Cardiac muscle cell (in vitro differentiated cells and primary cell): ENCODE results near the gene AGPAT3. TPM values are rescaled to one million over a fixed set of nuclear protein-coding genes. Genes with fewer than 3 reads are reported as not detected.
"Not testable (repeated sequence)": the region's sequence is repeated elsewhere in the genome, so short reads cannot be mapped to it uniquely, and the experiment has no call there.

Source experiments
- DNase-seq, 2 donors: peaks; one replicate each; pipeline versions ENCODE4 v3.0.0 to v3.0.0-alpha.2; 2010 to 2017; ENCODE audit warnings: low read depth in 1 of 2, low spot score in 1 of 2
- H3K27ac ChIP-seq: fragments of 200-600 bp; sonication (generic); 2 replicates; pipeline ENCODE4 v1.5.1; 2016
- H3K27me3 ChIP-seq: fragments of 200-600 bp; sonication (generic); 2 replicates; pipeline ENCODE4 v1.6.0; 2016; ENCODE audit warnings: control low read depth
- H3K36me3 ChIP-seq: fragments of 200-600 bp; sonication (generic); 2 replicates; pipeline ENCODE4 v1.5.1; 2016; ENCODE audit warnings: control low read depth
- H3K4me1 ChIP-seq: fragments of 200-600 bp; sonication (generic); 2 replicates; pipeline ENCODE4 v1.8.1; 2017; ENCODE audit warnings: low read depth, mild to moderate bottlenecking, mixed run types
- H3K4me3 ChIP-seq: fragments of 200-600 bp; sonication (generic); 2 replicates; pipeline ENCODE4 v1.5.1; 2016; ENCODE audit warnings: mild to moderate bottlenecking
- H3K9me3 ChIP-seq: fragments of 200-600 bp; sonication (generic); 2 replicates; pipeline ENCODE4 v1.5.1; 2017; ENCODE audit warnings: low read depth, mild to moderate bottlenecking, control low read depth
- polyA plus RNA-seq: library from polyadenylated mRNA; unstranded; fragments of >200 nt; fragmentation: Nextera tagmentation; extraction: Ambion mirVana; gene quantifications from 2 replicates; pipeline ENCODE4 v1.2.1, GENCODE V29; 2016
- total RNA-seq: library from RNA; depleted of rRNA; stranded (reverse); fragments of >200 nt; gene quantifications from 2 replicates; pipeline ENCODE4 v1.2.3, GENCODE V29; 2016
- TF ChIP-seq, protein P1 (sequence below): IDR thresholded peaks from 2 replicates; pipeline ENCODE4 v1.5.1; 2012; ENCODE audit warnings: low read depth, mild to moderate bottlenecking, low read length

The AGPAT3 gene
- total and polyA plus RNA-seq, 2 experiments from 2014 or later = 12.4 to 23.6 TPM

GRCh38 chr21:43895196-43895595 is 30.2 kb downstream of the AGPAT3 start:
- no peaks in the 10 kb centered on the region for H3K4me1 ChIP-seq
- H3K27me3 ChIP-seq = no peaks in the 10 kb centered on the region
- H3K36me3 ChIP-seq = no peaks in the 10 kb centered on the region
- no peak for DNase-seq
- no peak overlapping the region for H3K4me3 ChIP-seq
- TF ChIP-seq, protein P1, sequence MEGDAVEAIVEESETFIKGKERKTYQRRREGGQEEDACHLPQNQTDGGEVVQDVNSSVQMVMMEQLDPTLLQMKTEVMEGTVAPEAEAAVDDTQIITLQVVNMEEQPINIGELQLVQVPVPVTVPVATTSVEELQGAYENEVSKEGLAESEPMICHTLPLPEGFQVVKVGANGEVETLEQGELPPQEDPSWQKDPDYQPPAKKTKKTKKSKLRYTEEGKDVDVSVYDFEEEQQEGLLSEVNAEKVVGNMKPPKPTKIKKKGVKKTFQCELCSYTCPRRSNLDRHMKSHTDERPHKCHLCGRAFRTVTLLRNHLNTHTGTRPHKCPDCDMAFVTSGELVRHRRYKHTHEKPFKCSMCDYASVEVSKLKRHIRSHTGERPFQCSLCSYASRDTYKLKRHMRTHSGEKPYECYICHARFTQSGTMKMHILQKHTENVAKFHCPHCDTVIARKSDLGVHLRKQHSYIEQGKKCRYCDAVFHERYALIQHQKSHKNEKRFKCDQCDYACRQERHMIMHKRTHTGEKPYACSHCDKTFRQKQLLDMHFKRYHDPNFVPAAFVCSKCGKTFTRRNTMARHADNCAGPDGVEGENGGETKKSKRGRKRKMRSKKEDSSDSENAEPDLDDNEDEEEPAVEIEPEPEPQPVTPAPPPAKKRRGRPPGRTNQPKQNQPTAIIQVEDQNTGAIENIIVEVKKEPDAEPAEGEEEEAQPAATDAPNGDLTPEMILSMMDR = no peak
- no peaks in the 10 kb centered on the region for H3K9me3 ChIP-seq
- H3K27ac ChIP-seq = no peak overlapping the region

- DNase-seq = not testable (repeated sequence)
Measured at GRCh38 chr21:43896696-43897299, 31.8 kb downstream of the AGPAT3 start.

DNA sequence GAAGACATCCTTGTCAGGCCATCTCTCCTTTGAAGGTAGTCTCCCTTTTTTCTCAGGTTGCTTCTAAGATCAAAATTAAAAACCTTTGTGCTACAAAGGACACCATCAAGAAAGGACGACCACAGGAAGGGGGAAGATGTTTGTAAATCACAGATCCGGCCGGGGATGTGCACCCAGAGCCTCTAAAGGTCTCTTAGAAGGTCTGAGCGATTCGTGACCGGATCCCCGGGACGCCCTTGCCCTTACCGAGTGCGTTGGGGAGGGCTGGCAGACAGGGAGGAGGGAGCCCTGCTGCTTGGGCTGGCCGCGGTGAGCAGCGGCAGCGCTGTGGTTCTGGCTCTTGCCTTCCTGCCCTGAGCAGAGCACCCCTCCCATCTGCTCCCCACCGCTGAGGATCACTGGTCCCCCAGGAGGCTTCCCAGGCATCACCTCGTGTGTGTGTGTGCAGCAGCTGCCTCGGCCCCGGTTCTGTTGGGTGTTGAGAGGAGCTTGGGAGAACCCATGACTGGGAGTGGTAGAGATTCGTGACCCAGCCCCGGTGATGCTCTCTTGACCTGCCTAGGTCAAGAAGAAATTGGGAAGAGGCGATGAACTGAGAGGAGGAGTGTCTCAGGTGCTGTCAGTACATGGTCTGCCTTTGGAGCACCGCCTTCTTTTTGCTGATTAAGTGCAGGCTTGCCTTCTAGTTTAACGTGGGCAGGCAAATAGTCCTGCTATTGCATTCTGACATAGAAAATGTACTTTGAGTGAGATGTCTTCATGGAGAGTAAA is 34.5 kb downstream of the AGPAT3 start:
- H3K27me3 ChIP-seq = no peaks in the 10 kb centered on the region
- no peaks in the 10 kb centered on the region for H3K9me3 ChIP-seq
- no peak overlapping the region for H3K27ac ChIP-seq
- TF ChIP-seq, protein P1 = no peak
- no peak for DNase-seq
- H3K4me1 ChIP-seq = no peaks in the 10 kb centered on the region
- H3K36me3 ChIP-seq = no peaks in the 10 kb centered on the region
- no peak overlapping the region for H3K4me3 ChIP-seq

More at GRCh38 chr21:43896696-43897299, 31.8 kb downstream of the AGPAT3 start:
- H3K27ac ChIP-seq, H3K4me1 ChIP-seq, H3K36me3 ChIP-seq, H3K4me3 ChIP-seq, H3K9me3 ChIP-seq, H3K27me3 ChIP-seq: not testable (repeated sequence)

- no peaks in the 10 kb centered on the region for H3K9me3 ChIP-seq
- no peaks in the 10 kb centered on the region for H3K4me1 ChIP-seq
- H3K27ac ChIP-seq = no peak overlapping the region
- H3K4me3 ChIP-seq = no peak overlapping the region
- H3K27me3 ChIP-seq = no peaks in the 10 kb centered on the region
- TF ChIP-seq, protein P1 = no peak
- DNase-seq = no peak
- no peaks in the 10 kb centered on the region for H3K36me3 ChIP-seq
Measured at GRCh38 chr21:43900078-43900385, 35.0 kb downstream of the AGPAT3 start.

GRCh38 chr21:43900690-43901089 is 35.7 kb downstream of the AGPAT3 start:
- Histone ChIP-seq H3K9me3 (no peaks in the 10 kb centered on the region), H3K4me3 (no peak overlapping the region), H3K4me1 (no peaks in the 10 kb centered on the region), H3K27me3 (no peaks in the 10 kb centered on the region), H3K36me3 (no peaks in the 10 kb centered on the region), H3K27ac (no peak overlapping the region)
- DNase-seq = no peak
- TF ChIP-seq, protein P1 = no peak

DNA sequence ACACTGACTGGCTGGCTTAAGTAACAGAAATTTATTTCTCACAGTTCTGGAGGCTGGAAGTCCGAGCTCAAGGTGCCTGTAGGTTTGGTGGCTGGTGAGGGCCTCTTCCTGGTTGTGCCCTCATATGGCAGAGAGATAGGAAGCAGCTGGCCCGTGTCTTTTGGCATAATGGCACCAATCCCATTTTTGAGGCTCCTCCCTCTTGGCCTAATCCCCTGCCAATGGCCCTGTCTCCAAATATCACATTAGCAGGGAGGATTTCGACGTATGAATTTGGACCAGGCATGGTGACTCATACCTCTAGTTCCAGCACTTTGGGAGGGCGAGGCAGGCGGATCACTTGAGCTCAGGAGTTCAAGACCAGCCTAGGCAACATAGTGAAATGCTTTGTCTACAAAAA is 37.4 kb downstream of the AGPAT3 start:
- TF ChIP-seq, protein P1 = no peak
- Histone ChIP-seq H3K27me3 (no peaks in the 10 kb centered on the region), H3K4me1 (no peaks in the 10 kb centered on the region), H3K9me3 (no peaks in the 10 kb centered on the region), H3K4me3 (no peak overlapping the region), H3K36me3 (no peaks in the 10 kb centered on the region), H3K27ac (no peak overlapping the region)
- DNase-seq = peak in 1 of 2 donors; percentile 85
